Choroid plexus epithelial cell (primary cell): ENCODE data around the gene TTLL5.

Experiments
- DNase-seq: peaks from one replicate; pipeline ENCODE4 v3.0.0-alpha.2; 2010; ENCODE audit warnings: low read depth
- H3K4me3 ChIP-seq: 2 replicates; pipeline ENCODE4 v1.5.1; 2011; ENCODE audit warnings: low read depth, mild to moderate bottlenecking, control low read depth, low read length, moderate library complexity
- CTCF ChIP-seq: conservative IDR thresholded peaks from 2 replicates; pipeline ENCODE4 v1.5.1; 2011; ENCODE audit warnings: low read depth, mild to moderate bottlenecking, control low read depth, inconsistent platforms, low read length, moderate library complexity

Gene TTLL5

DNA sequence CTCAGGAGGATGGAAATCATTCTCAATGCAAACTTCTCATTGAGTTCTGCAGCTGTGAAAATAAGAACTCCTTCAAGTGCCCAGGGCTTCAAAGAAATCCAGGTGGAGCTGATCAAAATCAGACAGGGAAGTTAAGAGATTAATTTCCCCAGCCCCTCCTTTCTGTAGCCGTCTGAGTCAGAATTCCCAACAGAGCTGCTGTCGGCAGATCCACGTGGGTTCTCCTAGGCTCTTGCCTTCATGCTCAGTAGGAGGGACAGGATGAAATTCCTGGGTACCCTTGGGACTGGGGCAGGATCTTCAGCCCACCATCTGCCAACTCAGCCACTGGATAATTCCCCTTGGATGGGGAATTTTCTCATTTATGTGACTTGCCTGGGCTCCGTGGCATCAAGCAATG is 307.4 kb downstream of the TTLL5 start:
- DNase-seq: peak; percentile 46
- no peak overlapping the region for H3K4me3 ChIP-seq
- no peak for TF ChIP-seq CTCF

DNA sequence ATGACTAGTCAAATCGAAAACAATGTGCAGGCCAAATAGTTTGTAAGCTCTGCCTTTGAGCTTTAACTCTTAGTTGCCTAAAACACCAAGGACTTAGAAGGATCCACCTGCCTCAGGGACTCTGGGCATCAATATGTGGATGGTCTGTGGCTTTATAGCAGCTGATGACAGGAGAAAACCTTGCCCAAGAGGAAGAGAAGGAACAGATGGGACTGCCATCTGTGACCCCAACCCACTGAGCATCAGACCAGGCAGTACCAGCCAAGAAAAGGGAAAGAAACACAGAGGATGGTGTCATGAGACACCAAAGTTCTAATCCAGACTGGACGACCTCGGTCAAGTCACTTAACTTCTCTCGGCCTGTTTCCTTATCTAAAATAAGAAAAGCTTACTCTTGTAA is 308.1 kb downstream of the TTLL5 start:
- no peak for TF ChIP-seq CTCF
- H3K4me3 ChIP-seq: no peak overlapping the region
- no peak for DNase-seq

DNA sequence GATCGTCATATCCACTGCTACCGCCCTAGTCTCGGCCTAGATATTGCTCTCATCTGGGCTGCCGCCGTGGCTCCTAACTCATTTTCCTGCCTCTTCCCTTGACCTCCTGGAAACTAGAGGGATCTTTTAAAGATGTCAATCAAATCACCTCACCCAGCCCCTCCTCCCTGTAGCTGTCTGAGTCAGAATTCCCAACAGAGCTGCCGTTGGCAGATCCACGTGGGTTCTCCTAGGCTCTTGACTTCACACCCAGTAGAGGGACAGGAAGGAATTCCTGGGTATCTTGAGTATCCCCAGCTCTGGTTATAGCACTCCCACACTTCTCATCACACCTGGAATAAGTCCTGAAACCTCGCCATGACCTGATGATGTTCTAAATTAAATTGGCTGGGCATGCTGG is 308.8 kb downstream of the TTLL5 start:
- H3K4me3 ChIP-seq: no peak overlapping the region
- no peak for TF ChIP-seq CTCF
- DNase-seq: no peak

DNA sequence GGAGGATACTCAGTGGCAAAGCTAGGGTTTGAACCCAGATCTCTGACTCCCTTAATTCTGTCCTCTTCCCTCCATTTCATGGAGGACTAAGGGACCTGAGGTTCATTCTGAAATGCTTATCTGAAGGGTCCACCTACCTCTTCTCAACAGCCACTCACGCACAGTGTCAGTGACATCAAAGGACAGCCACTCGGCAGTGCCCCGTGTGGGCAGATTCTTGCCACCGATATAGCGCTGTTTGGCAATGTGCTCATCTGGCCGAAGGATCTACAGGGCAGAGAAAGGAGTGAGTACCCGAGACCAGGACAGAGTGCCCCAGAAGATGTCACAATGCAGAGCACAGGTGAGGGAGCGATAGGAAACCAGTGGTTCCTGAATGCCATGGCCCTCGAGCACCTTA is 309.9 kb downstream of the TTLL5 start:
- TF ChIP-seq CTCF: no peak
- no peak overlapping the region for H3K4me3 ChIP-seq
- no peak for DNase-seq

DNA sequence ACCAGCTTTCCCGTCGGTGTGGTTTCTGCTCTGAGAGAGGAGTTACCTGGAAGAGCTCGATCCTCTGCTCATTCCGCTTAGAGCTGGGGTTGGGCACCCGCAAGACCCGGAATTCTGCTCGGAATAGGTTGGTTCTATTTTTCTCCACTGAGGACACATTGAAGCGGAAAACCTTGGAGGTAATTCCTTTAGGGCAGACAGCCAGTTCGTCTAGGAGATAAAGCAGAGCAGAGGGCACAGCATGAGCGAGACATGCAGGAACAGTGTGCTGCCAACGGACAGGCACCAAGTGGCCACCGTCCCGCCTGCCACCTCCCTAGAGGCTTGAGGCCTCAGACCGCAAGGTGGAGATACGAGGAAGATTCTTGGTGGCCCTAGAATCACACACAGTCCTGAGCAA is 310.5 kb downstream of the TTLL5 start:
- H3K4me3 ChIP-seq: no peak overlapping the region
- no peak for TF ChIP-seq CTCF
- no peak for DNase-seq

DNA sequence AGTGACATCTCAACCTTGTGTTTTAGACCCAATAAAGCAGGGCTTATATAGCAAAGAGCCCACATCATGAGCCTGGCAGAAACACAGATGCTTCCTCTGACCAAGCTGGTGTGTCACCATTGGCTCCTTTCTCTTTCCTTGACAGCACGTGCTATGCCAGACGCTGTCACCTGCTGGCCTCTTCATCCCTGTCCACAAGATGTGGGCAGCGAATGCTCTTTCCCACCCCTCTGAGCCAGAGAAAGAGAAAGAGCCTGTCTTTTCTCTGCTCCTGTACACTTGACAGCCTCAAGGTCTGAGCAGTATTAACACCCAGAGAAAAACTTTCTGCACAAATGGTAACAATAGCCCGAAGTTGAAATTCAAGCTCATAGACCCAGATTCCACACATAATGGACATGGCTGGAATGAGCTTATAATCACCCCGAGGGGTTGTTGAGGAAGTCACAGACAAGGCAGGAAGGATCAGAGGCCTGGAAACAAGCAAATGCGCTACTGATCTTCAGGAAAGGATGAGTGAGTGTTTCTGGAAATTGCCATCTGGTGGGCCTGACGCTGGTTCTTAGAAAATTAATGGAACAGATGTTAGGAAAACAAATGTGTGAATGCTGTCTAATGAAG is 311.9 kb downstream of the TTLL5 start:
- no peak overlapping the region for H3K4me3 ChIP-seq
- no peak for TF ChIP-seq CTCF
- DNase-seq: no peak

- no peak overlapping the region for H3K4me3 ChIP-seq
- no peak for DNase-seq
- no peak for TF ChIP-seq CTCF
Observed at GRCh38 chr14:75976826-75977581, 316.0 kb downstream of the TTLL5 start.
